Esophagus squamous epithelium (tissue), 5 donors: Measurements from ENCODE around the gene DNAJC7. TPM values are rescaled to one million over a fixed set of nuclear protein-coding genes. Genes with fewer than 3 reads are reported as not detected.
A peak's percentile ranks its signal among the peaks of the same experiment; 100 is the strongest.

Experiments used
- DNase-seq: peaks from one replicate; lab custom pipeline; 2025; lab: John Stamatoyannopoulos, UW
- H3K27ac ChIP-seq, 4 donors: fragments of 200-600 bp; sonication (generic); one replicate each; pipeline ENCODE4 v1.5.1; 2016 to 2019; ENCODE audit warnings: mild to moderate bottlenecking in 1 of 4
- H3K27me3 ChIP-seq, 4 donors: fragments of 200-600 bp; sonication (generic); 1 replicate in 3 of 4; 2 replicates in 1 of 4; pipeline versions ENCODE4 v1.5.1 to v1.6.0; 2017 to 2021; ENCODE audit warnings: antibody characterized with exemption in 1 of 4
- H3K36me3 ChIP-seq, 3 donors: fragments of 200-600 bp; sonication (generic); one replicate each; pipeline ENCODE4 v1.5.1; 2016 to 2019
- H3K4me1 ChIP-seq, 3 donors: fragments of 200-600 bp; sonication (generic); one replicate each; pipeline ENCODE4 v1.5.1; 2017 to 2019
- H3K4me3 ChIP-seq, 4 donors: fragments of 200-600 bp; sonication (generic); 1 replicate in 3 of 4; 2 replicates in 1 of 4; pipeline ENCODE4 v1.5.1; 2016 to 2019; ENCODE audit warnings: mild to moderate bottlenecking in 2 of 4, moderate library complexity in 1 of 4
- H3K9me3 ChIP-seq, 3 donors: fragments of 200-600 bp; sonication (generic); one replicate each; pipeline ENCODE4 v1.5.1; 2016 to 2019
- CTCF ChIP-seq, 6 experiments: fragments of 450-650 bp in 4 of 6; fragments of 200-600 bp in 2 of 6; sonication (generic) in 2 of 6; IDR thresholded peaks; one replicate each; pipeline ENCODE4 v1.5.1; 2016 to 2019; ENCODE audit warnings: antibody characterized with exemption in 6 of 6, mild to moderate bottlenecking in 4 of 6, moderate library complexity in 4 of 6
- POLR2A ChIP-seq, 4 donors: fragments of 450-650 bp; IDR thresholded peaks; one replicate each; pipeline ENCODE4 v1.6.1; 2017; ENCODE audit warnings: antibody characterized with exemption in 4 of 4, mild to moderate bottlenecking in 4 of 4, moderate library complexity in 3 of 4
- WGBS, 2 donors: methylation state at CpG; one replicate each; pipeline ENCODE4 v1.1.5; 2018; 5-methylcytosine and 5-hydroxymethylcytosine counted together
- intact Hi-C: fragments of 100-400 bp; cut with DNase I; formaldehyde crosslinking; loops from one replicate; pipeline ENCODE4 v1.15.0; 2022
- total RNA-seq, 4 donors: library from RNA; depleted of rRNA; stranded (reverse); fragments of >200 nt; gene quantifications; one replicate each; pipeline ENCODE4 v1.1.0, GENCODE V29; 2016
- donor health status: DM: yes; HTN: yes; CAD: no.

DNAJC7 gene
- total RNA-seq, 4 donors from 2014 or later, result 42.6 to 82.0 (median 67.2) TPM

GRCh38 chr17:41967141-41967920 lies 49.9 kb downstream of the DNAJC7 start:
- peaks cover 0 to 46% (median 16%) of the 10 kb centered on the region in 3 donors for H3K36me3 ChIP-seq
- peaks cover 27 to 79% (median 40%) of the 10 kb centered on the region in 3 donors for H3K4me1 ChIP-seq
- 17% methylated on average over 1 of the region's 39 CpGs; no CpG with 5 or more reads in 1 of the 2 donors for WGBS, 2 donors
- no peaks in the 10 kb centered on the region for H3K9me3 ChIP-seq
- H3K27ac ChIP-seq, result peak overlapping the region; percentile 90 to 97 (median 94)
- peak overlapping the region; percentile 77 to 96 (median 91) for H3K4me3 ChIP-seq
- no peaks in the 10 kb centered on the region for H3K27me3 ChIP-seq
- intact Hi-C loops, result loop anchor here (5.0 kb wide), 1 partner anchor 45 kb away; no protein-coding TSS in a partner anchor
- DNase-seq, result no peak
- TF ChIP-seq POLR2A (IDR thresholded peaks at IDR 0.05) (no peak), CTCF (IDR thresholded peaks at IDR 0.05) (no peak)

GRCh38 chr17:41966463-41967140 lies 50.6 kb downstream of the DNAJC7 start, which contains the start of gene CNP:
Gene CNP (plus strand): TSS chr17:41966795. CDS start chr17:41966885, 90 bp downstream.
- intact Hi-C loops, result loop anchor here (5.0 kb wide), 1 partner anchor 46 kb away; no protein-coding TSS in a partner anchor
- peak; percentile 40 for DNase-seq
- Histone ChIP-seq H3K27ac (peak within 1 kb of the TSS; percentile 90 to 97 (median 94)), H3K27me3 (no peaks in the 10 kb centered on the region), H3K4me1 (peaks cover 24 to 71% (median 33%) of the 10 kb centered on the region in 3 donors), H3K4me3 (peak within 1 kb of the TSS; percentile 77 to 96 (median 91)), H3K36me3 (peaks cover 0 to 38% (median 8%) of the 10 kb centered on the region in 3 donors), H3K9me3 (no peaks in the 10 kb centered on the region)
- 0% methylated on average over 22 of the region's 71 CpGs for WGBS, 2 donors
- TF ChIP-seq CTCF (IDR thresholded peaks at IDR 0.05) (peak in 1 of 6 experiments; percentile 17), POLR2A (IDR thresholded peaks at IDR 0.05) (peak in 2 of 4 donors; percentile 81 to 83)

- peaks cover 24 to 64% (median 33%) of the 10 kb centered on the region in 3 donors for H3K4me1 ChIP-seq
- H3K4me3 ChIP-seq, result peak overlapping the region; percentile 77 to 96 (median 91)
- 2 to 4% methylated on average over 17 to 18 of the region's 18 CpGs for WGBS, 2 donors
- intact Hi-C loops, result loop anchor here (5.0 kb wide), 1 partner anchor 46 kb away; no protein-coding TSS in a partner anchor
- H3K36me3 ChIP-seq, result peaks cover 0 to 31% (median 4%) of the 10 kb centered on the region in 3 donors
- TF ChIP-seq POLR2A (IDR thresholded peaks at IDR 0.05), result peak in 1 of 4 donors; percentile 10
- TF ChIP-seq CTCF (IDR thresholded peaks at IDR 0.05), result no peak
- no peaks in the 10 kb centered on the region for H3K27me3 ChIP-seq
- H3K9me3 ChIP-seq, result no peaks in the 10 kb centered on the region
- H3K27ac ChIP-seq, result peak overlapping the region; percentile 90 to 97 (median 94)
- DNase-seq, result no peak
Measured at GRCh38 chr17:41965694-41966462, 51.4 kb downstream of the DNAJC7 start.

GRCh38 chr17:41962768-41963434 lies 54.3 kb downstream of the DNAJC7 start:
- H3K4me1 ChIP-seq, result peaks cover 8 to 34% (median 10%) of the 10 kb centered on the region in 3 donors
- no peak overlapping the region for H3K4me3 ChIP-seq
- no peaks in the 10 kb centered on the region for H3K27me3 ChIP-seq
- no peak overlapping the region for H3K27ac ChIP-seq
- intact Hi-C loops, result no loop called here
- peaks cover 0 to 1% (median 0%) of the 10 kb centered on the region in 3 donors for H3K36me3 ChIP-seq
- 18 to 42% methylated on average over 2 to 5 of the region's 9 CpGs for WGBS, 2 donors
- DNase-seq, result no peak
- H3K9me3 ChIP-seq, result no peaks in the 10 kb centered on the region
- TF ChIP-seq POLR2A (IDR thresholded peaks at IDR 0.05) (no peak), CTCF (IDR thresholded peaks at IDR 0.05) (peak; percentile 77 to 91 (median 84))
